NCI-H345 (cell line): Measurements from ENCODE around the gene APOL1.
A peak's percentile ranks its signal among the peaks of the same experiment; 100 is the strongest.
"Not testable (repeated sequence)": the region's sequence is repeated elsewhere in the genome, so short reads cannot be mapped to it uniquely, and the experiment has no call there.

Experiments used
- DNase-seq: peaks from one replicate; lab custom pipeline; 2025; lab: John Stamatoyannopoulos, UW

The APOL1 gene

GRCh38 chr22:36245805-36246356 lies 7.1 kb upstream of the APOL1 start:
- no peak for DNase-seq

GRCh38 chr22:36246718-36247117 lies 6.2 kb upstream of the APOL1 start:
- DNase-seq = no peak

- DNase-seq = no peak
These were observed 5.0 kb upstream of the APOL1 start for GRCh38 chr22:36247955-36248354.

GRCh38 chr22:36249160-36249559 lies 3.8 kb upstream of the APOL1 start:
- no peak for DNase-seq

GRCh38 chr22:36250292-36250960 lies 2.5 kb upstream of the APOL1 start:
- not testable (repeated sequence) for DNase-seq

- not testable (repeated sequence) for DNase-seq
These were observed 839 bp upstream of the APOL1 start for GRCh38 chr22:36251979-36252608.

- peak; percentile 30 for DNase-seq
These were observed 874 bp downstream of the APOL1 start for GRCh38 chr22:36253523-36254490.

- not testable (repeated sequence) for DNase-seq
These were observed 2.6 kb downstream of the APOL1 start for GRCh38 chr22:36255572-36255971.

- DNase-seq = no peak
These were observed 3.5 kb downstream of the APOL1 start for GRCh38 chr22:36256478-36256877.

GRCh38 chr22:36257308-36257707 lies 4.4 kb downstream of the APOL1 start:
- no peak for DNase-seq

GRCh38 chr22:36257948-36258670 lies 5.2 kb downstream of the APOL1 start:
- no peak for DNase-seq

- no peak for DNase-seq
These were observed 6.0 kb downstream of the APOL1 start for GRCh38 chr22:36258701-36259614.

- no peak for DNase-seq
These were observed 6.8 kb downstream of the APOL1 start for GRCh38 chr22:36259615-36260300.

GRCh38 chr22:36261675-36262074 lies 8.7 kb downstream of the APOL1 start:
- DNase-seq = not testable (repeated sequence)

GRCh38 chr22:36262307-36262706 lies 9.4 kb downstream of the APOL1 start:
- DNase-seq = not testable (repeated sequence)

GRCh38 chr22:36263216-36263673 lies 10.3 kb downstream of the APOL1 start:
- not testable (repeated sequence) for DNase-seq

- peak; percentile 23 for DNase-seq
These were observed 11.1 kb downstream of the APOL1 start for GRCh38 chr22:36263886-36264664.

- no peak for DNase-seq
These were observed 14.1 kb downstream of the APOL1 start for GRCh38 chr22:36267058-36267457.

- no peak for DNase-seq
These were observed 15.1 kb downstream of the APOL1 start for GRCh38 chr22:36267896-36268485.
